Measurements from ENCODE around the gene TYK2.

TYK2 gene

DNA sequence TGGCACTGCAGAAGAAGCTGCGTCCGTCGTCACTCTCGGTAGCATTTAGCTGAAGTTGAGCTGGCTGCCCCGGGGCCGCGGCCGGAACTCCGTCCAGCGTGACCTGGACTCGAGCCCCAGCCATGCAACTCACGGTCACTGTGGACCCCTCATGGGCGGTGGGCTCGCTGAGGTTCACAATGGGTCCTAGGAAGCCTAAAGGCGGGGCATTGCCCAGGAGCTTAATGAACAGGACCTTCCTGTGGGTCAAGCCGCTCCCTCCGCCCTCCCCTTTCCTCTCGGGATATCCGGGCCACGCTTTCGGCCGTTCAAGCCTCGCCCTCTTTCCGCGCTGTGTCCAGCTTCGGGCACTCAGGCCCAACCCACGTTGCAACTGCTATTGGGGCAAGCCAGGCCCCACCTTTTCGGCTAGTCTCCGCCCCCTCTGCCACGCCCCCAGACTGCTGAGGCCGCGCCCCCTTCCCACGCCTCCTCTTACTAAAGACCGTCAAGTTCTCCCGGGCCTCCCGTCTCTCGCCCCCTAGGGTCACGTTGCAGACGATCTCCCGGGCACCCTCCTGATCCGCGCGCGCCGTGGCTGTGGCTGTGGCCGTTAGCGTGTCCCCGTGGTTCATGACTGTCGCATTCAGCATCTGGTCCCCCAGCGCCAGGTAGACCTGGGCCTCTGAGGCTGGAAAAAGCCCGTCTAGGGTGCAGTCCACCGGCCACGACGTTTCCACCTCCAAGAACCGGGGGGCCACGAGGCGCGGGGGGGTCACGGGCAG is 45.6 kb downstream of the TYK2 start:
- peak; percentile 68 to 70 for DNase-seq (ENCODE audit: low read depth in 2 of 2)

DNA sequence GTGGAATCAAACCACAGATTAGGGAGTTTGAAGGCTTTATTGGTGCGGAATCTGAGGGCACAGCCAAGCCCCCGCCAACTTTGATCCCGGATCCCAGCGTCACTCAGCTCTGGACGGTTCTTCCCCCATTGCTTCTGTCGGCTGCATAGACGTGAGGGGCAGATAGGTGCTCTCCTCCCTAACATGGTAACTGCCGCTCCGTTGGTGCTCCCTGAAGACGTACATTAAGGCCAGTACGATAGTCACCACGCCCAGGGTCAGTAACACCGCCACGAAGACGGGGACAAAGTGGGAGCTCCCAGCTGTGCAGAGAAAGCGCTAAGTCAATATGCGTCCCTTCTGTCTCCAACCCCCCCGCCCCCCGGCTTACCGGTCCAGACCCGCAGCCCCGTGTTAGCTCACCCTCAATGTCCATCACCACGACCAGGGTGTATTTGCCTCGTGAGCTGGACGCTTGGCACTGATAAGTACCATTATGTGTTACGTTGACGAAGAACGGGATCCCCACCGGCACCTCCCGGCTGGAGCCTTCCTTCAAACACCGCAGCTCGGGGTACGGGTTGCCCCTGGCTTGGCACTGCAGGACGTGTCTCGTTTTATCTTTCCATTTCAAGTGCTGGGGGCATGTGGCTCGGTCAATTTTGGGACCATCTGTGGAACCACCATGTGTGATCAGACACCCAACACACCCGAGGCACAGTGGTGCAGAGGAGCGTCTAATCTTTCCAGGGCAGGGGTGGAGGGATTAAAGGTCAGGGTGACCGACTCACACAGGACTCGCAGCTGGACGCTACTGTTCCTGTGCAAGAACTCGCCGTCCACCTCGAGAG is 46.4 kb downstream of the TYK2 start:
- DNase-seq (ENCODE audit: low read depth in 2 of 2), result no peak

DNA sequence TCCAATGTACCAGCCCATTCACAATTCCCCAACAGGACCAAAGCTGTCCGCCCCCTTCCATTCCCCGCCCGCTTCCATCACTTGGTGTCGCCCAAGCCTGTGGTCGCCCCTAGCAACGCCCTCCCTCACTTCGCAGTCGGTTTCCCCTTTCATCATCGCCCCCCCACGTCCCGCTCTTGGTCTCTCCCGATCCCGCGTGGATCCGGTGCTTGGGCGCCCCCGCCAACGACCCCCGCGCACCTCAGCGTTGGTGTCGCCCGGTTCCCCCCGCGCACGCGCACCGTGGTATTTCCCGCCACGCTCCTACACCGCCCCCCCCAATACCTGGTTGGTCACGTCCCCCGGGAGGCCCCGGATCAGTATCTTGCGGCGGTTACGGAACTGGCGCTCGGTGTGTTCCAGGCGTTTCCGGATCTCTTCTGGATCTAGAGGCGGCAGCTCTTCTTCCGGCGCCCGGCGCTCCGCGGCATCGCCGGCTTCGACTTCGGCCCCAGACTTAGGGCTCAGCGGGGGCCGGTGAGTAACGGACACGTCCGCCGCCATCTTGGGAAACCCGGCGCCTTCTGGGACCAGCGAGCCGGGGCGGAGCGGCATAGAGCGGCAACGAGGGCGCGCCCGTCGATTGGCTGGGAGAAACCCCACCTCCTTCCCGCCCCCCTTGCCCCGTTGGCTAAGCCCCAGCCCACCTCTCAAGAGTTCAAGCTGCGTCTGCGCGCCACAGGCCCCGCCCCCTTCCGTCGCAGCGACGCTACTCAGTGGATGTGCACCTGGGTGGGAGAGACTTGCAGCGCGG is 47.2 kb downstream of the TYK2 start, which contains the start of gene RAVER1:
RAVER1 (minus strand) TSS at position 565 of the 793 bp plus-strand sequence; CDS start at position 543, 22 bp downstream.
- peak; percentile 94 for DNase-seq (ENCODE audit: low read depth in 2 of 2)

DNA sequence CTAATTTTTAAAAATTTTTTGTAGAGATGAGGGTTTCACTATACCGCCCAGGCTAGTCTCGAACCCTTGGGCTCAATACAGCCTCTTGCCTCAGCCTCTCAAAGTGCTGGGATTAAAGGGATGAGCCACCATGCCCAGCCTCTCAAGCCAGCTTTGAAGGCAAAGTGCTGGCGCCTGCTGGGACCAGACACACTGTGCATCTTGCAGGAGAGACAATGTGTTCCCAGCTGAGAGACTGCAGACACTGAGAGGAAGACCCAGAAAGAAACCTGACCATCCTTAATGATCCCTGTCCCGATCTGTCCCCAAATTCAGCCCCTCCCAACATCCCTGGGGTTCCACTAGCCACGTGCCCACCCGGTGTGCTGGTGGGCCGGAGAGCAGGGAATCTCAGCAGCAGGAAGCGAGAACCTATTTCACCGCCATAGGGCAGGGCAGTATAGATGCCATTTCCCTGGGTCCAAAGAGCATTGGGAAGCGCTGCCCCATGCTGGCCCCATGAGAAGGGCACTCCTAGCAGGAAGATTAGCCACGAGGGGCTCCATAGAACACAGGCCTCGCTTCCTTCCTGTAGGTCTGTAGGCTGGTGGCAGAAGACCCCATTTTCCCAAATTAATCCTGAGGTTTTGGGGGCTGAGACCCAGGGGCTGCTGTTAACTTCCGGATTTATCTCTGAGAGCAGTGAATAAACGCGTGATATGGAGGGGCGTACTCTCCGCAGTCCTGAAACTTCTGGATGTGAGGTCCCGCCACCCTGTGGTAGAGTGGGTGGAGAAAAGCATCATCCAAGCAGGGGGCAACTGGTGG is 48.0 kb downstream of the TYK2 start:
- DNase-seq (ENCODE audit: low read depth in 2 of 2), result no peak

DNA sequence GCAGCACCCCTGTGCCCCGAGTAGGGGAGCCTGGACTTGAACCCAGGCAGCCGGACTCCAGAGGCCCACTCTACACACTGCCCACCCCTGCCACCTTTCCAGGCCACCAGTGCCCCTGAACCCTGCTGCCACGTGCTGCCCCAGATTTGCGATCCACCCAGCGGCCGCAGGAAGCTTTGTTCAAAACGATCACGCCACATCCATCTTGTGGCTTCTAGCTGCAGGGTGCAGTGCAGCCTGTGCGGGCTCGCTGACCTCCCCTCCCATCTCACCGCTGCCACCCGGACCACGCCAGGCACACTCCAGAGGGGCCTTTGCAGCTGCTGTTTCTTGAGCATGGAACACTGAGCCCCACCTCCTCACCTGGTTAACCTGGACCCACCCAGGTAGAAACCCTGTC is 50.8 kb downstream of the TYK2 start:
- no peak for DNase-seq (ENCODE audit: low read depth in 2 of 2)

DNA sequence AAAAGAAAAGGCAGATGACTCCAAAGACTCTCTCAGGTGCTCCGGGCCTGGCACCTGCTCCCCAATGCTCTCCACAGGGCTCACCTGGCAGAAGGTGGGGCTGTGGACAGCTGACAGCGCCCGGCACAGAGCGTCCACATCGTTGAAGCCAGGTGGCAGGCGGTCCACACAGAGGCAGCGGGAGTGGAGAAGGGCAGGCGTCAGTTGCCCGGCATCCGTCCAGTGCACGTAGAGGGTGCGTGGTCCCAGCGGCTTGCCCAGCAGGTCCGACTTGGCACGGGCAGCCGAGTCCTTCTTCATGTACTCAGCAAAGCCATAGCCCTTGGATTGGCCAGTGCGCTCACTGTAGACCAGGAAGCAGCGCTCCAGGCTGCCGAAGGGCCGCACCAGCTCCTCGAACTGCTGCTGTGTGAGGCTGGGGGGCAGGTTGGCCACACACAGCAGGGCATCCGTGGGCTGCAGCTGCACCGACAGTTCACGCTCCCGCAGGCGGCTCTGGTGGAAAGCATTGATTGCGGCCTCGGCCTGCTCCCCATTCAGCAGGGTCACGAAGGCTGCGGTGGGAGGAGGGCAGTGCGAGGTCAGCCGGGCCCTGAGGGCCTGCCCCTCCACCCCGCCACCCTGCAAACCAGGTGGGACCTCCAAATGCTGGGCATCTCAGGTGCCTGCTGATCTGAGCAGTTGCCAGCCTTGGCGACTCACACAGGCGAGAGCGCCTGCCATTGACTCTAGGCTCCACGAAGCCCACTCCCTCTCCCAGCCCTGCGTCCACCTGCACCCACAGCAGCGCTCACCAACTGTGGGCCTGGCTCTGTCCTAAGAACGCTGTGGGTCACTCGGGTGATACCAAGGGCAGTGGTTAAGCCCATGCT is 51.6 kb downstream of the TYK2 start:
- no peak for DNase-seq (ENCODE audit: low read depth in 2 of 2)

DNA sequence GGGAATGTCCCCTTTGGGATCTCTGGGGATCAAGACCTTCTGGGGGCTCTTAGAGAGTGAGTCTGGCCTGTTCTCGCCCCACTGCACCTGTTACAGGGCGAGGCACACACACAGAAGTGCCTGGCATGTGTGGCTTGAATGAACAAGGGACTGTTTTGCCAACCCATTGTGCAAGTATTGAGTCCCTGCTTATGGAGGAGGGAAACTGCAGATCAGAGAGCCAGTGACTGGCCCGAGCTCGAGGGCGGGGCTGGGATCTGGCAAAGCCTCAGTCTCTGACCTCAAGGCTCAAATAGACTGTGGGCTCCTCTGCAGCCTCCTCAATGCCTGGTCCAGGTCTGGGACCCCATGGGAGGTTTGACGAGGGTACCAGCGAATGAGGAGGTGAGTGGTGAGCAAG is 52.6 kb downstream of the TYK2 start:
- no peak for DNase-seq (ENCODE audit: low read depth in 2 of 2)

DNA sequence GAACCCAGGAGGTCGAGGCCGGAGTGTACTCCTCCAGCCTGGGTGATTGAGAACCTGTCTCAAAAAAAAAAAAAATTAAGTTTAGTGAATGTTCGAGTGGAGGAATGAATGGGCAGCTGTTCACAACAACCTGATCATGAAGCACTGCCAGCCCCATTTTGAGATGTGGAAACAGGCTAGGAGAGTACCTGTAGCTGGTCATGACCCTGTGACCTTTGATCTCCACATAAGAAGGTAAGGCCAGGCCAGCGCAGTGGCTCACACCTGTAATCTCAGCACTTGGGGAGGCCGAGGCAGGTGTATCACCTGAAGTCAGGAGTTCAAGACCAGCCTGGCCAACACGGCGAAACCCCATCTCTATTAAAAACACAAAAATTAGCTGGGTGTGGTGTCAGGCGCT is 54.6 kb downstream of the TYK2 start:
- no peak for DNase-seq (ENCODE audit: low read depth in 2 of 2)

DNA sequence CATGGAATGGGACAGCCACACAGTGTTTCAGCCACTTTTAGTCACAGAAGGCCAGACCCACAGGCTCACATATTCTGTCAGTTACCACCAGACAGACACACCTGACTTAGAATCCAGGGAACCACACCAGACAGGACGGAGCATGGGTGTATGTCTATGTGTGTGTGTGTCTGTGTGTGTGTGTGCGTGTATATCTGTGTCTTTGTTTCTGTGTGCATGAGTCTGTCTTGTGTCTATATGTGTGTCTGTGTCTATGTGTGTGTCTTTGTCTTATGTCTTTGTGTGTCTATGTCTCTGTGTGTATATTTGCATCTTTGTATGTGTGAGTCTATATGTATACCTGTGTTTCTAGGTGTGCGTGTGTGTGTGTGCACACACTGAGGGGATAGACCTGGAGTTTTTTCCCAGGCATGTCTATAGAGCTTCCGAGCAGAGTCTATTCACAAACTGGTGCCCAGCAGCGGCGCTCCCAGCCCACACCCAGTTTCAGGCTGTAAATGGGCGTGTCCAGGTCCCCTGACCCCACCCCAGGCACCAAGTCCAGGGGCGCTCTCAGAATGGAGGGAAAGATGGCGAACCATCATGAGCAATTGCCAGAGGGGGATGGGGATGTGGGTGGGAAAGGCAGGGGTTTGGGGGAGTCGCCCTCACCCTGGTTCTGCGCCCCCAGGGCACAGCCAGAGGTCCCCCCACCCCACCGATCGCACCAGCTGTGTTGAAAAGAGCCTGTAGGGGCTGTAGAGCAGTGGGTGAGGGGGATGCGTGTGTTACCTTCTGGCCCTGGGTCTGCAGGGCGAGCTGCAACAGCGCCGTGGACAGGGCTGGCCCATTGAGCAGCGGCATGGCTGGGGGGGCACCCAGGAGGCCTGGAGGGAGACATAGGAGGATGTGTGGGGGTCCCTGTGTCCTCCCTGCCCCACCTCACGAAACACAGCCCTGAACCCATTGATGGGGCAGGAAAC is 58.2 kb downstream of the TYK2 start:
- no peak for DNase-seq (ENCODE audit: low read depth in 2 of 2)

DNA sequence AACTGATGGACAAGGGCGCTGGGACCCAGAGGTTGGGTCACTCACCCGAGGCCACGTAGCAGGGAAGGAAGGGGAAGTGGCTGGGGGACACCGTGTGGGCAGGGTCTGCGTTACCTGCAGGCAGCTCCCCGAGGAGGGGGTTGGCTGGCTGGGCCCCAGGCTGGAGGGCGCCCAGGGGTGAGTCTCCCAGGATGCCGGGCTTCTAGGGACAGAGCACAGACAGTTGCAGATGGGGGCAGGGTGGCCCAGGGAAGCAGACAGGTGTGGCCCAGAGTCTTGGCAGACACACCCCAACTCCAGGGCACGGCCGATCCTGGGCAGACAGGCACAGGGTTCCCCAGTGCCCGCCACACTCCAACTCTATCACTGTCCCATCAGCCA is 59.0 kb downstream of the TYK2 start:
- DNase-seq (ENCODE audit: low read depth in 2 of 2), result no peak

DNA sequence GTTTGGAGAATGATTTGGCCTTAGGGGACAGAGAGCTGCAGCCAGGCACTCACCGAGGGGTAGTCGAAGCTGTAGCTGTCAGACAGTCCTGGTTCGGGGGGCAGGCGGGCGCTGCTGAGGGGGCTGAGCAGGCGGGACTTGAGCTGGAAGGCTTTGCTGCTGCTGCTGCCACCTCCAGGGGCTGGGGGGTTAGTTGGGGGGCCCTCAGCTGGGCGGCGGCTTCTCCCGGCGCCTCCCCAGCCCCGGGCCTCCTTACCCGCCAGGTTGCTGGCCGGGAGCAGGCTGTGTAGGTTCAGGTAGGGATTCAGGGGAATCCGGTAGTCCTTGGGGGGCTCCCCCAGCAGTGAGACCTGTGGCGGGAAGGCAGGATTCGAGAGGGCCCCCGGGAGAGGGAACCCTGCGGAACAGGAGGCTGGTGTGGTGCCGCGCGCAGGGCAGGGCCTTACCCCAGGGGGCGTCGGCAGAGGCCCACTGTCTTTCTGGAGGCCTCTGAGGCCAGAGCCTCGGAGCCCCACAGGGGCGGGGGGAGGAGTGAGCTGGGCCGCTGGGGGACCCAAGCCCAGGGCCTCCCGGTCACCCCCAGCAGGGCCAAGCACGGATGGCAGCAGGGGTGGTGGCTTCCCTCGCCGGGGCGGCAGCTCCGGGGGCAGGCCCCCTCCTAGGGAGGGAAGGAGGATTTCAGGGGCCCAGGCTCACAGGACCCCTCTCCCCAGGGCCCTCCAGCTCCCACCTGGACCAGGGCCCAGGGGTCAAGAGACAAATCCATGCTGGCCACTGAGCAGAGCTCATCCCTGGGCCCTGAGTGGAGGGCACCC is 59.6 kb downstream of the TYK2 start:
- DNase-seq (ENCODE audit: low read depth in 2 of 2), result no peak

DNA sequence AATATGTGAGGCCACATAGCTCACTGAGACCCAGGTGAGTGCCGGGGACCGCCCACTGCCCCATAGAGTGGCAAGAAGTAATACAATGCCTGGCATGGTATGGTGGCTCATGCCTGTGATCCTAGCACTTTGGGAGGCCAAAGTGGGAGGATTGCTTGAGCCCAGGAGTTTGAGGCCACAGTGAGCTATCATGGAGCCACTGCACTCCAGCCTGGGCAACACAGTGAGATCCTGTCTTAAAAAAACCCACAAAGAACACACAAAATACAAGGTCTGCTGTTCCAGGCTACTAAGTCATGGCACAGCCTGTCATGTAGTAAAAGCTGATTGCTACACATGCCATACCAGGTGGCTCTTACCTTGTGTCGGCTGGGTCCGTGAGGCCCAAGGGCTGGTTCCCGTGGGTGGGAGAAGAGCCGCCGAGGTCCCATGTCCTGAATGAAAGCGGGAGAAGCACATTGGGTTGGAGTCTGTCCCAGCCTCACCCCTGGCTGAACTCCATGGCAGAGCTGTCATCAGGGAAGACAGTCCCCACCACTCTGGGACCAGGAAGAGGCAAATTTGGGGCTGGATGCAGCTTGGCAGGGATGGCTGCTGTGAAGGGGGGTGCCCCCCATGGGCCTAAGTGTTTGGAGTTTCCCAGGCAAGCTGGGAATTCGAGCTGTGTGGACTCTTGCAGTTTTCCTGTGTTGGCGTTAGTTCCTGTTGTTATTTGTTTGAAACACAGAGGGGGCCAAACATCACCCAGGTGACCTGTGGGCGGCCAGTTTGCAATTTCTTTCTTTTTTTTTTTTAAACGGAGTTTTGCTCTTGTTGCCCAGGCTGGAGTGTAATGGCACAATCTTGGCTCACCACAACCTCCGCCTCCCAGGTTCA is 61.3 kb downstream of the TYK2 start:
- DNase-seq (ENCODE audit: low read depth in 2 of 2), result no peak

DNA sequence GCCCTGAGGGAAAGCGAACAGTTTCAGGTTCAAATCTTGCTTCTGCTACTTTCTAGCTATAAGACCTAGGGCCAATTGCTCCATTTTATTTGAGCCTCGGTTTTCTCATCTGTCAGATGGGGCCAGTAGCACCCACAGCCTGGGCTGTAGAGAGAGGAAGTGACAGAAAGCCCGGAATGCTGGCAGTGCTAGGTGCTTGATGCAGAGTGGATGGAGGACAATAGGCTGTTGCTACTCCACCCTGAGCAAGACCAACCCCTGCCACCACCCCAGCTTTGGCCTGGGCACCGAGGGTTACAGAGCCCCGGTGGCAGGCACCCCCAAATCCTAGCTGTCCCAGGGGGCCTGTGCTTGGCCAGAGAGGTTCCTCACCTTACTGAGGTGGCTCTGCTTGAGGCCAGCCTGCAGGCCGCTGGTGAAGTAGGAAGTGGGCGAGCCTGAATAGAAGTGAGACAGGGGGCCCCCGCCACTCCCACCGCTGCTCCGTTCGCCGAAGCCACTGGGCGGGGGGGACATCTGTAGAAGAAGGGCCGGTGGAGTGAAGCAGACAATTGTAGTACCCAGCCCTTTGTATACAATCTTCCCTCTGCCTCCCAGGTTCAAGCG is 62.4 kb downstream of the TYK2 start:
- no peak for DNase-seq (ENCODE audit: low read depth in 2 of 2)

DNA sequence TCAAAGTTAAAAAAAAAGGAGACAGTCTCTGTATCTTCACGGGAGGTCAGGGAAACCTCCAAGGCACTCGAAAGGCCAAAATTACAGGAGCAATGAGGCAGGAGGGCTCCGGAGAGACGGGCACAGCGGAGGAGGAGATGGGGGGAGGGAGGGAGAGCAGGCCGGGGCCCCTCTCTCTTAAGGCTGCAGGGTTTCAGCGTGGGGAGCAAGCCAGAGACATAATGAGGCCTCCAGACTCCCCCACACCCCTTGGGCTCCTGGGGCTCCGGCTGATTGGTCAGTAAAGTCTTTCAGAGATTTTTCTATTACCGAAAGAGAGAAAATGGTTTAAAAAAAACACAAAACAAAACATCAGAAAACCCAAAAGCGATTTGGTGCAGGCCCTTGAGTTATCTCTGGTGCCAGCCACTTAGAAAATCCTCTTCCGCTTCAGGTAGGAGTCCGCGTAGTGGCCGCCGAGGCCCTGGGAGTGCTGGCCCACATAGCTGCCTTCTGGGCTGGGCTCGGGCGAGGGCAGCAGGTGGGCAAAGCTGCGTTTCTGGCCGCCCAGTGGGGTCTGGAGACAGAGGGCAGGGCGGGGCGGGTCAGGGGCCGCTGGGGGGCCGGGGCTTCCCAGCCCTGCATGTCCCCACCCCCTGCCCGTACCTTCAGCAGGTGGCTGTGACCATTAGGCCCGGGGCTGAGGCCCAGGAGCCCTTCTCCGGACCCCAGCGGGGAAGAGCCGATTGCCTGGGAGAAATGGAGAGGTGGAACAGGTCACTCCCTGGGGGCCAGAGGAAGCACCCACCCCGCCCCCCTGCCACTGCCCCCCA is 63.1 kb downstream of the TYK2 start:
- DNase-seq (ENCODE audit: low read depth in 2 of 2), result no peak

DNA sequence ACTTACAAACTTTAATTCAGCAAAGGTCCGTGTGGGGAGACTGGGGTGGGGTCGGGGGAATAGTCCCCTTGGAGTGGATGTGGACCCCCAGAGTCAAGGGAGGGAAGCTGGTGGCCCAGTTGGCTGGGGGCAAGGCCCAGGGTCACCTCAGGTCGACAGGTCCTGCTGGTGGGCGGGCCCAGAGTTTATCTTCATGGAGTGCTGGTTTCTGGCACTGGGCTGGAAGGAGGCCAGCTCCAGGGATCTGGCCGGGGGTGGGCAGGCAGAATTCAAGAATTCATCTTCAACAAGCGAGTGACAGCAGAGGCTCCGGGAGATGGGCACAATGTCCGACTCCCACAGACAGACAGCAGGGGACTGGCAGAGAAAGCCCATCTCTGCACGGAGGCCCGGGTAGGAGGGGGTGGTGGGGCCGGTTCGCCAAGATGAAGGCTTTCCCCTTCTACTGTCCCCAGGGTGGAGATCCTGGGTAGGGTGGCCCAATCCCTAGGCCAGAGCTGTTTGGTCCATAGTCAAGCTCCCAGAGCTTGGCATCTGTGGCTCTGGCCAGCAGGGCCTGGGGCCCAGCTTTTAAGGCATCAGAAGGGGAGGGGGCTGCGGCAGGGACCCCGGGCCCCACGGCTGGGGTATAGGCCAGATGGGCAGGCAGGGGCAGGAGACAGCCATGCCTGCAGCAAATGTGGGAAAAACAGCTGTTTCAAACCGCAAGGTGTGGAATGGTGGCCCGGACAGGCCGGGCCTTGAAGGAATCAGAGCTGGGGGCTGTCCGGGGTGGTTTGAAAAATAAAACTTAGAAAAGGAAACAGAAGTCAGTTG is 63.9 kb downstream of the TYK2 start:
- DNase-seq (ENCODE audit: low read depth in 2 of 2), result no peak

Data from fibroblast of skin of left quadriceps (primary cell).